Panc1 (cell line): ENCODE measurements around the gene NYAP2. TPM values are rescaled to one million over a fixed set of nuclear protein-coding genes. Genes with fewer than 3 reads are reported as not detected.

Source experiments
- ATAC-seq: fragments of 200-7000 bp; cut with Tn5 transposase; 2 replicates; pipeline ENCODE4 v1.9.1; 2020; ENCODE audit warnings: mild to moderate bottlenecking, moderate library complexity
- BruUV-seq: library from RNA; stranded (reverse); fragments of 400-500 nt; replicated peaks from 2 replicates; lab custom pipeline; 2021; lab: Mats Ljungman, UMichigan
- CTCF ChIA-PET: fragments of 300-600 bp; sonication (Branson Sonifier 250); formaldehyde crosslinking; loops from one replicate; lab custom pipeline; 2022; ENCODE audit warnings: antibody characterized with exemption; lab: Charles Lee
- POLR2A ChIA-PET: fragments of 300-600 bp; sonication (Branson Sonifier 250); formaldehyde crosslinking; loops from one replicate; lab custom pipeline; 2022; ENCODE audit warnings: antibody characterized with exemption; lab: Charles Lee
- DNase-seq: peaks from one replicate; pipeline ENCODE4 v3.0.0-alpha.2; 2010; ENCODE audit warnings: low read depth, low spot score
- H3K27ac ChIP-seq: 2 replicates; pipeline ENCODE4 v1.5.1; 2011; ENCODE audit warnings: mild to moderate bottlenecking, low read length, inconsistent platforms
- H3K27me3 ChIP-seq: fragments of 200-500 bp; sonication (Bioruptor generic); 2 replicates; pipeline ENCODE4 v1.6.0; 2014; ENCODE audit warnings: low read length, inconsistent platforms; ENCODE audit not compliant: control insufficient read depth, insufficient read depth
- H3K36me3 ChIP-seq: fragments of 200-500 bp; sonication (Bioruptor generic); 2 replicates; pipeline ENCODE4 v1.5.1; 2014; ENCODE audit warnings: inconsistent platforms, mild to moderate bottlenecking, low read length, moderate library complexity; ENCODE audit not compliant: control insufficient read depth, insufficient read depth
- H3K4me1 ChIP-seq: 2 replicates; pipeline ENCODE4 v1.5.1; 2011; ENCODE audit warnings: inconsistent platforms, mild to moderate bottlenecking, low read length, moderate library complexity; ENCODE audit not compliant: control insufficient read depth, insufficient read depth
- H3K4me3 ChIP-seq, 2 experiments: 2 replicates each; pipeline ENCODE4 v1.5.1; 2011 to 2012; ENCODE audit warnings: low read depth in 2 of 2, low read length in 2 of 2, mild to moderate bottlenecking in 2 of 2, inconsistent platforms in 1 of 2, moderate library complexity in 1 of 2
- H3K9me3 ChIP-seq: fragments of 200-500 bp; sonication (Bioruptor generic); 2 replicates; pipeline ENCODE4 v1.5.1; 2014; ENCODE audit warnings: low read depth, mild to moderate bottlenecking, inconsistent platforms, low read length, moderate library complexity; ENCODE audit not compliant: control insufficient read depth, insufficient read depth
- CTCF ChIP-seq: fragments of 450-650 bp; IDR thresholded peaks from 2 replicates; pipeline ENCODE4 v1.5.1; 2017; ENCODE audit warnings: mild to moderate bottlenecking
- POLR2AphosphoS5 ChIP-seq: IDR thresholded peaks from 2 replicates; pipeline ENCODE4 v1.6.1; 2012; ENCODE audit warnings: mild to moderate bottlenecking, low read depth, low read length, moderate library complexity
- REST ChIP-seq, 2 experiments: IDR thresholded peaks; 2 replicates each; pipeline ENCODE4 v1.6.1; 2011 to 2012; ENCODE audit warnings: low read depth in 2 of 2, control low read depth in 1 of 2, low read length in 1 of 2, mild to moderate bottlenecking in 1 of 2, moderate library complexity in 1 of 2; ENCODE audit not compliant: insufficient read depth in 1 of 2
- SIN3A ChIP-seq: IDR thresholded peaks from 2 replicates; pipeline ENCODE4 v1.6.1; 2012; ENCODE audit warnings: low read depth, mild to moderate bottlenecking, low read length, moderate library complexity, borderline replicate concordance; ENCODE audit not compliant: insufficient read depth
- TCF7L2 ChIP-seq: IDR thresholded peaks from 2 replicates; pipeline ENCODE4 v1.6.1; 2011; ENCODE audit warnings: mild to moderate bottlenecking, low read depth, low read length, inconsistent platforms
- in situ Hi-C: cut with HindIII; loops from 2 replicates; pipeline ENCODE4 v1.10.0; 2016; ENCODE audit warnings: low sequenced_read_pairs, low pct_unique_long_range_greater_than_20kb
- intact Hi-C: fragments of 100-400 bp; cut with micrococcal nuclease; formaldehyde crosslinking; loops from one replicate; pipeline ENCODE4 v1.10.0; 2022; ENCODE audit not compliant: unreplicated experiment
- total RNA-seq: library from RNA; stranded (reverse); gene quantifications from one replicate; pipeline ENCODE4 v1.2.1, GENCODE V29; 2021; ENCODE audit not compliant: unreplicated experiment

NYAP2 gene
- total RNA-seq, 1 experiment from 2014 or later: not detected

- no TSS peak for BruUV-seq
- Histone ChIP-seq H3K9me3 (no peaks in the 10 kb centered on the region), H3K4me1 (no peaks in the 10 kb centered on the region), H3K27me3 (no peaks in the 10 kb centered on the region), H3K4me3 (no peak overlapping the region), H3K27ac (no peak overlapping the region), H3K36me3 (no peaks in the 10 kb centered on the region)
- no peak for TF ChIP-seq TCF7L2
- intact Hi-C loops (no loop called here), in situ Hi-C loops (no loop called here)
- DNase-seq (no peak), ATAC-seq (no peak)
- ChIA-PET CTCF (no interaction called here), POLR2A (no interaction called here)
These were observed 2.8 kb downstream of the NYAP2 start for GRCh38 chr2:225402210-225402776.

- ATAC-seq (no peak), DNase-seq (no peak)
- Histone ChIP-seq H3K9me3 (no peaks in the 10 kb centered on the region), H3K4me3 (no peak overlapping the region), H3K36me3 (no peaks in the 10 kb centered on the region), H3K4me1 (no peaks in the 10 kb centered on the region), H3K27ac (no peak overlapping the region), H3K27me3 (no peaks in the 10 kb centered on the region)
- BruUV-seq: no TSS peak
- POLR2A ChIA-PET: no interaction called here
- intact Hi-C loops (no loop called here), in situ Hi-C loops (no loop called here)
- CTCF ChIA-PET: interaction anchor here (0.6 kb wide), 1 partner anchor 1589 kb away, joined by 3 read pairs; no protein-coding TSS in a partner anchor
- TF ChIP-seq TCF7L2 (no peak), REST (IDR thresholded peaks at IDR 0.05; ENCODE audit: insufficient read depth in 1 of 2, low read depth in 2 of 2, low read length in 1 of 2) (no peak), CTCF (no peak), SIN3A (no peak), POLR2AphosphoS5 (no peak)
These were observed 11.9 kb downstream of the NYAP2 start for GRCh38 chr2:225411452-225411851.

- in situ Hi-C loops: no loop called here
- no peak for TF ChIP-seq TCF7L2
- no peak for TF ChIP-seq REST (IDR thresholded peaks at IDR 0.05; ENCODE audit: insufficient read depth in 1 of 2, low read depth in 2 of 2, low read length in 1 of 2)
- no peak for TF ChIP-seq SIN3A
- TF ChIP-seq POLR2AphosphoS5: no peak
- TF ChIP-seq CTCF: no peak
- intact Hi-C loops: no loop called here
These were observed 14.3 kb downstream of the NYAP2 start for GRCh38 chr2:225413786-225414185.

More at GRCh38 chr2:225413786-225414185, 14.3 kb downstream of the NYAP2 start:
- H3K36me3 ChIP-seq: no peaks in the 10 kb centered on the region
- DNase-seq (no peak), ATAC-seq (no peak)
- no peak overlapping the region for H3K27ac ChIP-seq
- no peak overlapping the region for H3K4me3 ChIP-seq
- H3K27me3 ChIP-seq: no peaks in the 10 kb centered on the region
- POLR2A ChIA-PET: no interaction called here
- BruUV-seq: no TSS peak
- CTCF ChIA-PET: interaction anchor here (0.6 kb wide), 1 partner anchor 493 kb away, joined by 3 read pairs; no protein-coding TSS in a partner anchor
- no peaks in the 10 kb centered on the region for H3K9me3 ChIP-seq
- H3K4me1 ChIP-seq: no peaks in the 10 kb centered on the region
